Regular cardiac myocyte (primary cell): Measurements from ENCODE around the gene BRS3. TPM values are rescaled to one million over a fixed set of nuclear protein-coding genes. Genes with fewer than 3 reads are reported as not detected.

Experiments used
- total RNA-seq: library from RNA; depleted of rRNA; stranded (reverse); fragments of >200 nt; gene quantifications from 2 replicates; pipeline ENCODE4 v1.2.3, GENCODE V29; 2014

The BRS3 gene
- total RNA-seq, result not detected in 2 replicates

DNA sequence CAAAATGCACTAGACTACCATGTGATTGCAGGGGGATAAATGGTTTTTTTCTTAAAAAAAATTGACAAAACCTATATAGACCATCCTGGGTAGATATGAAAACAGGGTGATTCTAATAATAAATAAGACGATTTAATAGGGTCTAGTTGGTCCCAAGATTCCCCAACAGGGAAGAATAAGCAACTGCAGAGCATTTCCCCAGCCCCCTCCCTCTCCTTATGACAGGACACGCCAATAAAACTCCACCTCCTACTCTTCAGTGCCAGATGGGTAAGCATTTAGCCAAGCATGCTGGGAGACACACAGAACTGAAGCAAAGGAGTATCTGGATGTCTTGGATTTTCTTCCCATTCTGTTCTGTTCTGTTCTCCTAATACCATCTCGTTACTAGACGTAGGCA, at the start of gene BRS3:
Gene BRS3 (plus strand): TSS at position 301 of the 400 bp plus-strand sequence. CDS start 168 bp downstream, outside the sequence.

DNA sequence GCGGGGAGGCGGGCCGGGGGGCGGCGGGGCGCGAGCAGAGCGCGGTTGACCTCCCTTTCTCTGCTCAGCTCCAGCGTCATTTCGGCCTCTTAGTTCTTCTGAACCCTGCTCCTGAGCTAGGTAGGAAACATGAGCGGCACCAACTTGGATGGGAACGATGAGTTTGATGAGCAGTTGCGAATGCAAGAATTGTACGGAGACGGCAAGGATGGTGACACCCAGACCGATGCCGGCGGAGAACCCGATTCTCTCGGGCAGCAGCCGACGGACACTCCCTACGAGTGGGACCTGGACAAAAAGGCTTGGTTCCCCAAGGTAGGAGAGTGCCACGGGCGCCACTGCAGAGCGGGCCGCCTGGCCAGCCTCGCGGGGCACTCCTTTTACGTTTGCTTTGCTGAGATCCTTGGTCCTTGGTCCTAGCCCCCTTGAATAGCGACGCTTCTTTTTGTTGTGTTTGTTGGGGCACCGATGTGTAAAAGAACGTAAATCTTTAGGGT, 9.9 kb downstream of the BRS3 start, which contains the start of gene HTATSF1:
Gene HTATSF1 (plus strand): TSS at position 37 of the 497 bp plus-strand sequence. CDS start 93 bp downstream, at position 130.

DNA sequence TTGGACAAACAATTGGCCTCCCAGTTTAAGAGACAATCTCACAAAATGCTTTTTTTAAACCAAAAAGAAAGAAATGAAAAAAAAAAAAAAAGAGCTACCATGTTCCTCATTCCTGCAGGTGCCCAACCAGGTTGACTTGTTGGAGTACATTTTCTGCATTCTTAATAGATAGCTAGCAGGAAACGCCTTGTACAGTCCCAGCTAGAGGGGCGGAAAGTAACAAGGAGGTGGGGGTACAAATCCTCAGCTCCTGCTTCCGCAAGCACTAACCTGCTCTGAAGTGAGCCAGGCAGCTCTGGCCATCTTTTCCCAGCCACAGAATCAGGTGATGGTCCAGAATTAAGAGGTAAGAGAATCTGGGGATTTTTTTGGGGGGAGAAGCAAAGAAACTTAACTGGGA, 44.2 kb downstream of the BRS3 start, which contains the start of gene VGLL1:
Gene VGLL1 (plus strand): TSS at position 265 of the 400 bp plus-strand sequence. CDS start 3,806 bp downstream, outside the sequence.

Other genes starting within 250 kb of the BRS3 start
- 11.8 and 23.0 TPM in 2 replicates for gene MAP7D3, start 236.5 kb upstream of the BRS3 start, total RNA-seq
- gene ADGRG4, start 187.0 kb upstream of the BRS3 start, total RNA-seq, result not detected in 2 replicates
- gene HTATSF1, start 9.6 kb downstream of the BRS3 start, total RNA-seq, result 30.7 and 45.4 TPM in 2 replicates
- gene VGLL1, start 44.3 kb downstream of the BRS3 start, total RNA-seq, result not detected in 2 replicates
- not detected in 2 replicates for gene CD40LG, start 160.2 kb downstream of the BRS3 start, total RNA-seq